ENCODE data around the gene CHST8.

DNA sequence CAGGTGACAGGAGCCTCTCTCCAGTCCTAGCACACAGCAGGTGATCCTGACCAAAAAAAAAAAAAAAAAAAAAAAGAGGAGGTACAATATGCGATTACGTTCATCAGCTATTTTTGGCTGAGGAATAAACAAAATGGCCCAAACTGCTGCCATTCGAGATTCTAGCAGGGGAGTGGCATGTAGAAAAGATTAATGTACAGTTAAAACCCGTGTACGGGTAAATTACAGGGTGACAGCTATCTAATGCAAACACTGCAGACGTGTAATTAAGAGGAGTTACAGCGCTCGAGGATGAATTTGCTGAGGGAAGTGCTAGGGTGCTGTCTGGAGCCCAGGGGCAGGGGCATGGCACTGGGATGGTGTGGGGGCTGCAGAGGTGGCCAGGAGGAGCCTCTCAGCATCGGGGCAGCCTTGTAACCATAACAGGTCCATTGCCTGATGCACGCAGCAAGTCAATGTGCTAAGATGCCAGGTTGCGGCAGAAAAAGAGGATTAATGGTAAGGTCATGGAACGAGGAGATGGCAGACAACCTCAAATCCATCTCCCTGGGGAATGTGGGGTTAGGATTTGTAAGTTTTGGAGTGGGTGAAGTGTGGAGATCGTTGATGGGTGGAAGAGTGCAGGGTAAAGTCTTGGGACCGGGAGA is 17.4 kb downstream of the CHST8 start:
- TF ChIP-seq, protein P1, sequence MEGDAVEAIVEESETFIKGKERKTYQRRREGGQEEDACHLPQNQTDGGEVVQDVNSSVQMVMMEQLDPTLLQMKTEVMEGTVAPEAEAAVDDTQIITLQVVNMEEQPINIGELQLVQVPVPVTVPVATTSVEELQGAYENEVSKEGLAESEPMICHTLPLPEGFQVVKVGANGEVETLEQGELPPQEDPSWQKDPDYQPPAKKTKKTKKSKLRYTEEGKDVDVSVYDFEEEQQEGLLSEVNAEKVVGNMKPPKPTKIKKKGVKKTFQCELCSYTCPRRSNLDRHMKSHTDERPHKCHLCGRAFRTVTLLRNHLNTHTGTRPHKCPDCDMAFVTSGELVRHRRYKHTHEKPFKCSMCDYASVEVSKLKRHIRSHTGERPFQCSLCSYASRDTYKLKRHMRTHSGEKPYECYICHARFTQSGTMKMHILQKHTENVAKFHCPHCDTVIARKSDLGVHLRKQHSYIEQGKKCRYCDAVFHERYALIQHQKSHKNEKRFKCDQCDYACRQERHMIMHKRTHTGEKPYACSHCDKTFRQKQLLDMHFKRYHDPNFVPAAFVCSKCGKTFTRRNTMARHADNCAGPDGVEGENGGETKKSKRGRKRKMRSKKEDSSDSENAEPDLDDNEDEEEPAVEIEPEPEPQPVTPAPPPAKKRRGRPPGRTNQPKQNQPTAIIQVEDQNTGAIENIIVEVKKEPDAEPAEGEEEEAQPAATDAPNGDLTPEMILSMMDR (IDR thresholded peaks at IDR 0.05), result no peak
- TF ChIP-seq POLR2A (IDR thresholded peaks at IDR 0.05), result no peak
